ENCODE results near the gene KRTAP13-3. TPM values are rescaled to one million over a fixed set of nuclear protein-coding genes. Genes with fewer than 3 reads are reported as not detected.

KRTAP13-3 gene, protein sequence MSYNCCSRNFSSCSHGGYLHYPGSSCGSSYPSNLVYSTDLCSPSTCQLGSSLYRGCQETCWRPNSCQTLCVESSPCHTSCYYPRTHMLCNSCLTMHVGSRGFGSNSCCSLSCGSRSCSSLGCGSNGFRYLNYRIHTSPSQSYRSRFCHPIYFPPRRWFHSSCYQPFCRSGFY
- not detected for polyA plus RNA-seq (ENCODE audit: insufficient read length in 4 of 4)

DNA sequence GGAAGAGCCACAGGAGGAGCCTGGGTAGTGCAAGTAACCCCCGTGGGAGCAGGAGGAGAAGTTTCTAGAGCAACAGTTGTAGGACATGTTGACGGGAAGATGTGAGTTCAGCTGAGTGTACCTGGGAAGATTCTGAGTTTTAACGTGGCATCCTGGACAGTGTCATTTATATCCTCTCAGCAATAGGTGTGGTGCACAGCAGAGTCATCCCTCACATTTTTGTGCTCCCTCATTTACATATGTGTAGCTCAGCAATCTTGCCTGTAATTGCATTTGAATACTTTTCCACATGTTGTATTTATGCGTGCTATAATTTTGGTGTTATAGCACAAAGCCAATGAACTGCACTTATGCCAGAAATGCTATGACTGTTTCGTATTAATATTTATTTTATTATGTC lies at the start of gene KRTAP13-3:
KRTAP13-3 (minus strand) TSS at position 101 of the 400 bp plus-strand sequence; CDS start at position 87, 14 bp downstream.
- DNase-seq (ENCODE audit: low read depth in 4 of 4, low spot score in 2 of 4), result no peak

- DNase-seq (ENCODE audit: low read depth in 4 of 4, low spot score in 2 of 4), result peak in 3 of 4 donors; percentile 19 to 25 (median 21)
Measured at GRCh38 chr21:30468900-30469714, 43.4 kb upstream of the KRTAP13-3 start.

DNA sequence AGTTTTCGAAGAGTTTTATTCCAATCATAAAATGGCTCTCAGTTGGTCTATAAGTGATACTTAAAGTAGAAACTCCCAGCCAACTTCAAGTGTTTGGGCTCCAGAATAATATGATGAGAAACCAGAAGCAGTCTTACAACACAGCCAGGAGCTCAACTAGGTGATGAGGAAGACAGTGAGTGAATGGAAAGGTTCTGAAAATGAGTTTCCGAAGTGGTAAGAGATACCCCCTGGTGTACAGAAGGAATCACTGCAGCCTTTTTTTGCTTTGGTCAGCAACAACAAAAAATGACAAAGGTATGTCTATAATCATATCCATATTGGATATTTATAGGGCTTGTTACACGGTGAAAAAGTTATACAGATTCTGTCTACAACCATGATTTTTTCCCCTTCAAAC lies 38.0 kb upstream of the KRTAP13-3 start:
- DNase-seq (ENCODE audit: low read depth in 4 of 4, low spot score in 2 of 4), result no peak

- no peak for DNase-seq (ENCODE audit: low read depth in 4 of 4, low spot score in 2 of 4)
Measured at GRCh38 chr21:30448514-30448913, 22.8 kb upstream of the KRTAP13-3 start.

DNA sequence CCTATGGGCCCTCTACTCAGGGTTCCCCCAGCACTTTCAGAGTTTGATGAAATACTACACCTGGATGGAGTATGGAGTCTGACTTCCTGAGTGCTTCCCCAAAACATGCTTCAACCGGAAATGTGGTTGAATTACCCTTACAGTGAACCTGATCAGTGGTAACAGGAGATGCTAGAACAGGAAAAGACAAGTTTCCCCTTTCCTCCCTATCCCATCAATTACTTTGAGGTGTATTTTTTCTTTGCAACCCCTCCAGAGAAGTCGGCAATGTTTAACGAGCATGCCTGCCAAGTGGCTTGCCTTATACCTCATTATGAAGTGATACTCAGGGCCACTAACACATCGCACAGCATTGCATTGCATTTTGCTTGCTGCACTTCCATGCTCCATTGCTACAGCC lies 21.3 kb upstream of the KRTAP13-3 start:
- peak in 1 of 4 donors; percentile 14 for DNase-seq (ENCODE audit: low read depth in 4 of 4, low spot score in 2 of 4)

DNA sequence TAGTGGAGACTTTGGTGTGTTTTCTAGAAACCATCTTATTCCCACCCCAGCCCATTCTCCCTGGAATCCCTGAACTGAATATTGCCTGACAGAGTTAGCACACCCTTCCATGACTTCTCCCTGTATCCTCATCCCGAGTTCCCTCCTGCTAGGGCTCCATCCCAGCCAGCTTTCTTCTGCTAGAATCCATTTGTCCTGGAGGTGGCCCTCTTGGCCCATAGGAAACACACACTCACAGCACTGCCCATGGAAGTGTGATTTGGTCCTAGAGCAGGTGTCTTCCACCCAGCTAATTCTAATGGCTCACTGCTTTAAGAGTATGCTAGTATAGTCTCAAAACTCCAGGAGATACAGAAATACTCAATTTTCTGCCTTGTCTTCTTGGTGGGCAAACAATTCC lies 18.5 kb upstream of the KRTAP13-3 start:
- DNase-seq (ENCODE audit: low read depth in 4 of 4, low spot score in 2 of 4), result no peak

DNA sequence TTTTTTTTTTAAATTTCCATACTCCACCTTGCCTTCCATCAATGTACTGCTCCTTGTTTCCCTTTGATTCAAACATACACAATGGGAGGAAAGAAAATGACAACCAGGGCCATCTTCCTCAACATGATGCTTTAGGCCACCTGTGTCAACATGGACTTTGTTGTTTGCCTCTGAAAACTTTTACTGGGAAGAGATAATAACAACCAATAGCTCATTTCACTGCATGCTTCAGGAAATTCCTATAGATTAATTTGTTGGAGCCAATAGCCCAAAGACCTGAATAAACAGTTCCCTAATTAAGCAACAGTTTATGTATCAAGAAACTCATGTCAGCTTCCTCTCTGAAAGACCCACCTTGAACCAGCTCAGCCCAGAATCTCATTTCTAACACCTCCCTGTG lies 17.5 kb upstream of the KRTAP13-3 start:
- DNase-seq (ENCODE audit: low read depth in 4 of 4, low spot score in 2 of 4), result no peak

- DNase-seq (ENCODE audit: low read depth in 4 of 4, low spot score in 2 of 4), result no peak
Measured at GRCh38 chr21:30439975-30440374, 14.2 kb upstream of the KRTAP13-3 start, which contains the start of gene KRTAP15-1. TSS of gene KRTAP15-1 (plus strand) at chr21:30440275. CDS start at chr21:30440328, 53 bp downstream.

GRCh38 chr21:30437010-30437565 lies 11.4 kb upstream of the KRTAP13-3 start:
- DNase-seq (ENCODE audit: low read depth in 4 of 4, low spot score in 2 of 4), result no peak

DNA sequence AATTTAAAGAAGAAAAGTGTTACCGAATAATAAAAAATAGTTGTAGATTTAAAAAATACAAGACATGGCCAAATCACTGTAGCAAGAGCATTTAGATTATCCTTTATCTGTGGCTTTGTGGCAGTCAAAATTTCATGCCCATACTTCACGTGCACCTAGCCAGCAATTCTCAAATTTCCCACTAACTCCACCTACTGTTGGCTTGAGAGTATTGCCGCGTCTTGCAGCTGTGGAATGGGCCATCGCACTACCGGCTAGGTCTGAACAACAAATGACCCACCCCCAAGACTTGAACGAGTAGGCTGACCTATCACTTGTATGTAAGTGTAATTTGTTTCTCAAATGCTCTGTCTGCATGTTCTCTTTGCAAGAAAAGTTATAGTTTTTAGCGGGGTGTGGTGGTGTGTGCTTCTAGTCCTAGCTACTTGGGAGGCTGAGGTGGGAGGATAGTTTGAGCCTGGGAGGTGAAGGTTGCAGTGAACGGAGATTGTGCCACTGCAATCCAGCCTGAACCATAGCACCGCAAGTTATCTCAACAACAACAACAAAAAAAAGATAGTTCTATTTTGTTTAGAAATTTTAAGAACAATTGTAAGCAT lies 8.4 kb upstream of the KRTAP13-3 start:
- DNase-seq (ENCODE audit: low read depth in 4 of 4, low spot score in 2 of 4), result no peak

DNA sequence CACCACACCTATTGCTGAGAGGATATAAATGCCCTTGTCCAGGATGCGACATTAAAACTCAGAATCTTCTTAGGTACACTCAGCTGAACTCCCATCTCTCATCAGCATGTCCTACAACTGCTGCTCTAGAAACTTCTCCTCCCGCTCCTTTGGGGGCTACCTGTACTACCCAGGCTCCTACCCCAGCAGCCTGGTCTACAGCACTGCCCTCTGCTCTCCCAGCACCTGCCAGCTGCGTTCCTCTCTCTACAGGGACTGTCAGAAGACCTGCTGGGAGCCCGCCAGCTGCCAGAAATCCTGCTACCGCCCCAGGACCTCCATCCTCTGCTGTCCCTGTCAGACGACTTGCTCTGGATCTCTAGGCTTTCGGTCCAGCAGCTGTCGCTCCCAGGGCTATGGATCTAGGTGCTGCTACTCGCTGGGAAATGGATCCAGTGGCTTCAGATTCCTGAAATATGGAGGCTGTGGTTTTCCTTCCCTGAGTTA lies 4.5 kb upstream of the KRTAP13-3 start, which contains the start of gene KRTAP13-4:
KRTAP13-4 (plus strand) TSS at position 51 of the 486 bp plus-strand sequence; CDS start at position 107, 56 bp downstream.
- no peak for DNase-seq (ENCODE audit: low read depth in 4 of 4, low spot score in 2 of 4)

DNA sequence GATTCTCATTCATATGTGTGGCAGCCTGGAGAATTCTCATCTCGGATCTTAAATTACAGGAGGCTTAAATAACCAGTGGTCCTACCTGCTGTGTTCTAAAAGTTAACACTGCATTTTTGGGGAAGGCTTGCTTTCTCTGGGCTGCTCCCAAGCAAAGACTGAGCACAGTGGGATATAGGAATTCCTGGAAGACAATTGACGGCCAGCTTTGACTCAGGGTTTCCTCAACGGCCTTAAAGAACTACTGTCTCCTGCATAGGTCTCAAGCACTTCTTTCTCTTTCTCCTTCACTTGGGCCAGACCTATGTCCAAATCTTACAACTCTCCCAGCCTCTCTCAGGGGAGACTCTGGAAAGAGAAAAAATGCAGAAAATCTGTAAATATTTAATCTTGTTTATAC lies 1.0 kb upstream of the KRTAP13-3 start:
- no peak for DNase-seq (ENCODE audit: low read depth in 4 of 4, low spot score in 2 of 4)

DNA sequence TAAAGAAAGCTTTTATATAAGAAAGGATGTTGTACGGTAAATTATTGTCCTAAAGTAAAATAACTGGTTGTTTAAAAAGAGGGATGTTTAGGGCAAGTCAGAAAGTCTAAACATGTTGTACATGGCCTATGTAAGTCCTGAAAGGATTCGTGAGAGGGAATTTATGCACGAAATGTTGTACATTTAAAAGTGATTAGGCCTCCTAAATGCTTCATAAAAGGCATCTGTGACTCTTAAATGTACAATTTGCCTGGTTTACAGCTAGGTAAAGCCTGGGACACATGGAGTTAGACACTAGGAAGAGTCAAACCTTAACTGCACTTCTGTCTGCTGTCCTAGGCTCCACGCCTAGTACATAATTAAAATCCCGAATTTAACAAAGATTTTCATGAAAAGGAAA lies 9.7 kb downstream of the KRTAP13-3 start:
- DNase-seq (ENCODE audit: low read depth in 4 of 4, low spot score in 2 of 4), result no peak

DNA sequence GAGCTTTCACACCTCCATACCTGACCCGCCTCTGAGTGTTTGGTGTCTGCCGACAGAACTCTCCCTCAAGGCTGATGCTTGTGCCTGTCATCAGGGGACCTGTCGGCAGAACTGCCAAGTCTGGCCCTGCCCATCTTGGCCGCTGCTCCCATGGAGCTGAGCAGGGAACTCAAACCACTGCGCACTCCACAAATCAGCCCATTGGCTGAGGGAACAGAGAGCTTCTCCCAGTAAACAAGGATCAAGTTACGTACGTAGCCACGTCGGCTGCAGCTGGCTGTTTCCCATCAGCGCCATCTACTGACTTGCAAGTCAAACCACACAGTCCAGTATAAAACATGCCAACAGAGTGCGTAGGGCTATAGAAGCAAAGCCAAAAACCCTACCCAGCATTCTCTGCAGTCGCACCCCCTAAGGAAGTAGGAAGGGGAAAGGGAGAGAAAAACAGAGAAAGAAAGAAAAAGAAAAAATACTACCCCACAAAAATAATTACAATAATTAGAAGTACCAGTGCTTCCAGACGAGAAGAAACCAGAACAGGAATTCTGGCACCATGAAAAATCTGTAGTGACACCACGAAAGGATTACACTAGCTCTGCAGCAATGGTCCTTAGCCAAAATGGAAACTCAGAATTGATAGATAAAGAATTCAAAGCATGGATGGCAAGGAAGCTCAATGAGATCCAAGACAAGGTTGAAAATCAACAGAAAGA lies 16.8 kb downstream of the KRTAP13-3 start:
- DNase-seq (ENCODE audit: low read depth in 4 of 4, low spot score in 2 of 4), result peak in 3 of 4 donors; percentile 1 to 9 (median 8)

DNA sequence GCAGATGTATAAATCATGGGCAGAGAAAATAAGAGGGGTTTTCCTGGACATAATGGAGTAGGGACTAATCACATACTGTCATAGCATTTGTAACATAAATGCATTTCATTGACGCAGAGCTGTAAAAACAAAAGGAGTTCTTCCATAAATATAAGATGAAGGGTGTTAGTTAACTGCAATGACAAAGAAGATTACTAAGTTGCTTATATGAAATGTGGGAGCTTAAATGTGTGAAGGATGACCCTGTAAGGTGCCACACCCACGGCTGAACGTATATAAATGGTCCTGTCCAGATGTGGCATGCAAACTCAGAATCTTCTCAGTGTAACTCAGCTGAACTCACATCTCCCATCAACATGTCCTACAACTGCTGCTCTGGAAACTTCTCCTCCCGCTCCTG lies 30.0 kb downstream of the KRTAP13-3 start, which contains the start of gene KRTAP13-1:
KRTAP13-1 (plus strand) TSS at position 301 of the 400 bp plus-strand sequence; CDS start at position 357, 56 bp downstream.
- DNase-seq (ENCODE audit: low read depth in 4 of 4, low spot score in 2 of 4), result no peak

- DNase-seq (ENCODE audit: low read depth in 4 of 4, low spot score in 2 of 4), result no peak
Measured at GRCh38 chr21:30391492-30392025, 34.2 kb downstream of the KRTAP13-3 start.

- DNase-seq (ENCODE audit: low read depth in 4 of 4, low spot score in 2 of 4), result no peak
Measured at GRCh38 chr21:30382201-30382600, 43.5 kb downstream of the KRTAP13-3 start.
